HEK293 (cell line): ENCODE data around the gene PRR23A.

Experiments used
- CTCF ChIA-PET: fragments of 350-600 bp; formaldehyde crosslinking; extraction: SDS; loops from one replicate; lab custom pipeline; 2021; ENCODE audit warnings: antibody characterized with exemption; lab: Yijun Ruan, JAX
- POLR2A ChIA-PET: fragments of 300-600 bp; formaldehyde crosslinking; extraction: SDS; loops from one replicate; lab custom pipeline; 2020; ENCODE audit warnings: antibody characterized with exemption, inconsistent platforms; lab: Yijun Ruan, JAX
- H3K27ac ChIP-seq: fragments of 200-500 bp; sonication (Bioruptor generic); 2 replicates; pipeline ENCODE4 v1.5.1; 2014; ENCODE audit warnings: low read depth, low read length, control low read depth, inconsistent platforms; ENCODE audit errors: extremely low read depth
- H3K36me3 ChIP-seq, 2 experiments: fragments of 200-500 bp in 1 of 2; sonication (Bioruptor generic) in 1 of 2; 1 replicate in 1 of 2; 2 replicates in 1 of 2; pipeline ENCODE4 v1.5.1; 2014 to 2017; ENCODE audit warnings: inconsistent platforms in 2 of 2, low read length in 2 of 2; ENCODE audit not compliant: control insufficient read depth in 2 of 2, insufficient read depth in 1 of 2
- H3K4me1 ChIP-seq: fragments of 200-500 bp; sonication (Bioruptor generic); 2 replicates; pipeline ENCODE4 v1.5.1; 2014; ENCODE audit warnings: mild to moderate bottlenecking, low read length, inconsistent platforms; ENCODE audit not compliant: control insufficient read depth, insufficient read depth
- H3K4me3 ChIP-seq: 2 replicates; pipeline ENCODE4 v1.5.1; 2011; ENCODE audit warnings: low read depth, mild to moderate bottlenecking, control low read depth, low read length, moderate library complexity
- H3K9me3 ChIP-seq: fragments of 200-500 bp; sonication (Bioruptor generic); 2 replicates; pipeline ENCODE4 v1.5.1; 2014; ENCODE audit warnings: low read depth, low read length, inconsistent platforms; ENCODE audit not compliant: control insufficient read depth, insufficient read depth
- GLIS1 ChIP-seq: fragments of 450-650 bp; formaldehyde crosslinking; IDR thresholded peaks from 2 replicates; pipeline ENCODE4 v1.5.1; 2016; ENCODE audit warnings: missing biosample characterization, missing genetic modification characterization
- KLF16 ChIP-seq: fragments of 450-650 bp; formaldehyde crosslinking; IDR thresholded peaks from 2 replicates; pipeline ENCODE4 v1.5.1; 2017; ENCODE audit warnings: missing biosample characterization, missing genetic modification characterization
- MZF1 ChIP-seq: fragments of 450-650 bp; formaldehyde crosslinking; IDR thresholded peaks from 2 replicates; pipeline ENCODE4 v1.5.1; 2017; ENCODE audit warnings: missing biosample characterization, missing genetic modification characterization, borderline replicate concordance
- SETDB1 ChIP-seq: IDR thresholded peaks from one replicate; pipeline ENCODE4 v1.6.1; 2017; ENCODE audit warnings: mild to moderate bottlenecking, low read length, moderate library complexity, mixed read lengths; ENCODE audit not compliant: insufficient read length
- ZBTB7A ChIP-seq: fragments of 450-650 bp; formaldehyde crosslinking; IDR thresholded peaks from 2 replicates; pipeline ENCODE4 v1.5.1; 2016; ENCODE audit warnings: low read depth, missing biosample characterization, missing genetic modification characterization
- ZEB2 ChIP-seq: fragments of 450-650 bp; formaldehyde crosslinking; IDR thresholded peaks from 2 replicates; pipeline ENCODE4 v1.5.1; 2016; ENCODE audit warnings: missing biosample characterization, missing genetic modification characterization
- ZNF121 ChIP-seq: fragments of 450-650 bp; formaldehyde crosslinking; IDR thresholded peaks from 2 replicates; pipeline ENCODE4 v1.5.1; 2016; ENCODE audit warnings: missing biosample characterization, missing genetic modification characterization
- ZNF140 ChIP-seq: fragments of 450-650 bp; formaldehyde crosslinking; IDR thresholded peaks from 2 replicates; pipeline ENCODE4 v1.5.1; 2016; ENCODE audit warnings: missing biosample characterization, missing genetic modification characterization
- ZNF23 ChIP-seq: fragments of 450-650 bp; formaldehyde crosslinking; IDR thresholded peaks from 2 replicates; pipeline ENCODE4 v1.5.1; 2016; ENCODE audit warnings: missing biosample characterization, missing genetic modification characterization, borderline replicate concordance
- ZNF302 ChIP-seq: fragments of 450-650 bp; formaldehyde crosslinking; IDR thresholded peaks from 2 replicates; pipeline ENCODE4 v1.5.1; 2016; ENCODE audit warnings: missing biosample characterization, missing genetic modification characterization, low read depth
- ZNF416 ChIP-seq: fragments of 450-650 bp; formaldehyde crosslinking; IDR thresholded peaks from 2 replicates; pipeline ENCODE4 v1.5.1; 2016; ENCODE audit warnings: missing biosample characterization, missing genetic modification characterization
- ZNF449 ChIP-seq: fragments of 450-650 bp; formaldehyde crosslinking; IDR thresholded peaks from 2 replicates; pipeline ENCODE4 v1.5.1; 2017; ENCODE audit warnings: missing biosample characterization, mild to moderate bottlenecking, missing genetic modification characterization, moderate library complexity
- ZNF48 ChIP-seq: fragments of 450-650 bp; formaldehyde crosslinking; IDR thresholded peaks from 2 replicates; pipeline ENCODE4 v1.5.1; 2016; ENCODE audit warnings: missing biosample characterization, missing genetic modification characterization
- ZNF623 ChIP-seq: fragments of 450-650 bp; formaldehyde crosslinking; IDR thresholded peaks from 2 replicates; pipeline ENCODE4 v1.5.1; 2016; ENCODE audit warnings: missing biosample characterization, missing genetic modification characterization
- ZNF670 ChIP-seq: fragments of 450-650 bp; formaldehyde crosslinking; IDR thresholded peaks from 2 replicates; pipeline ENCODE4 v1.5.1; 2016; ENCODE audit warnings: missing biosample characterization, missing genetic modification characterization, low read depth
- ZNF701 ChIP-seq: fragments of 450-650 bp; formaldehyde crosslinking; IDR thresholded peaks from 2 replicates; pipeline ENCODE4 v1.5.1; 2016; ENCODE audit warnings: missing biosample characterization, missing genetic modification characterization
- ZNF768 ChIP-seq: fragments of 450-650 bp; formaldehyde crosslinking; IDR thresholded peaks from 2 replicates; pipeline ENCODE4 v1.5.1; 2018; ENCODE audit warnings: missing biosample characterization, mild to moderate bottlenecking, missing genetic modification characterization
- TF ChIP-seq, protein P1 (sequence below): fragments of 450-650 bp; formaldehyde crosslinking; IDR thresholded peaks from 2 replicates; pipeline ENCODE4 v1.5.1; 2016; ENCODE audit warnings: missing biosample characterization, missing genetic modification characterization

Gene PRR23A

GRCh38 chr3:139006051-139006716, at the start of gene PRR23A:
Gene PRR23A (minus strand): TSS chr3:139006268. CDS start chr3:139006268, 0 bp downstream.
- no peaks in the 10 kb centered on the region for H3K9me3 ChIP-seq
- no peak within 1 kb of the TSS for H3K4me3 ChIP-seq
- CTCF ChIA-PET = interaction anchor here (0.7 kb wide), 1 partner anchor 132 kb away, joined by 4 read pairs; no protein-coding TSS in a partner anchor
- POLR2A ChIA-PET = no interaction called here
- no peaks in the 10 kb centered on the region for H3K4me1 ChIP-seq
- TF ChIP-seq ZNF449 (tag by site-specific recombination) (no peak), KLF16 (tag by site-specific recombination) (no peak), ZNF48 (no peak), ZNF140 (no peak), ZBTB7A (tag by site-specific recombination) (no peak), GLIS1 (tag by site-specific recombination) (no peak), ZNF623 (tag by site-specific recombination) (no peak)
- TF ChIP-seq, protein P1, sequence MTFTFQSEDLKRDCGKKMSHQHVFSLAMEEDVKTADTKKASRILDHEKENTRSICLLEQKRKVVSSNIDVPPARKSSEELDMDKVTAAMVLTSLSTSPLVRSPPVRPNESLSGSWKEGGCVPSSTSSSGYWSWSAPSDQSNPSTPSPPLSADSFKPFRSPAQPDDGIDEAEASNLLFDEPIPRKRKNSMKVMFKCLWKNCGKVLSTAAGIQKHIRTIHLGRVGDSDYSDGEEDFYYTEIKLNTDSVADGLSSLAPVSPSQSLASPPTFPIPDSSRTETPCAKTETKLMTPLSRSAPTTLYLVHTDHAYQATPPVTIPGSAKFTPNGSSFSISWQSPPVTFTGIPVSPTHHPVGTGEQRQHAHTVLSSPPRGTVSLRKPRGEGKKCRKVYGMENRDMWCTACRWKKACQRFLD = no peak
- no peak within 1 kb of the TSS for H3K27ac ChIP-seq
- H3K36me3 ChIP-seq = no peaks in the 10 kb centered on the region

DNA sequence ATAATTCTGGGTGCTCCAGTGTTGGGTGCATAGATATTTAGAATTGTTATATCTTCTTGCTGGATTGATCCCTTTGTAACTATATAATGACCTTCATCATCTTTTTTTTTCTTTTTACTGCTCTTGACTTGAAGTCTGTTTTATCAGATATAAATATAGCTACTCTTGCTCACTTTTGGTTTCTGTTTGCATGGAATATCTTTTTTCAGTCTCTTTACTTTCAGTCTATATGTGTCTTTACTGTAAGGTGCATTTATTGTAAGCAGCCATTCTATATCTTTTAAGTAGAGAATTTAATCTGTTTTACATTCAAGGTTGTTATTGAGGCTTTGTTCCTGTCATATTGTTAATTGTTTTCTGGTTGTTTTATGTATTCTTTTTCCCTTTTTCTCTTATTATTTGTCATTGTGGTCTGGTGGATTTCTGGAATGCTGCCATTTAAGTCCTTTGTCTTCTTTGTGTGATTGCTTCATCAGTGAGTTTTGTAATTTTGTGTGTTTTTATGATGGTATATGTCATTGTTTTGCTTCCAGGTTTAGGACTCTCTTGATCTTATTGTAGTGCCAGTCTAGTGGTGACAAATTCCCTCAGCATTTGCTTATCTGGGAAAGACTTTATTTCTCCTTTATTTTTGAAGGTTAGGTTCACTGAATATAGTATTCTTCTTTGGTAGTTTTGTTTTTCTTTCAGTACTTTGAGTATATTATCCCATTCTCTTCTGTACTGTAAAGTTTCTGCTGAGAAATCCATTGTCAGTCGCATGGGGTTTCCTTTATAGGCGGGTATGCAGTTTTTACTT, 46.9 kb upstream of the PRR23A start:
- CTCF ChIA-PET = no interaction called here

DNA sequence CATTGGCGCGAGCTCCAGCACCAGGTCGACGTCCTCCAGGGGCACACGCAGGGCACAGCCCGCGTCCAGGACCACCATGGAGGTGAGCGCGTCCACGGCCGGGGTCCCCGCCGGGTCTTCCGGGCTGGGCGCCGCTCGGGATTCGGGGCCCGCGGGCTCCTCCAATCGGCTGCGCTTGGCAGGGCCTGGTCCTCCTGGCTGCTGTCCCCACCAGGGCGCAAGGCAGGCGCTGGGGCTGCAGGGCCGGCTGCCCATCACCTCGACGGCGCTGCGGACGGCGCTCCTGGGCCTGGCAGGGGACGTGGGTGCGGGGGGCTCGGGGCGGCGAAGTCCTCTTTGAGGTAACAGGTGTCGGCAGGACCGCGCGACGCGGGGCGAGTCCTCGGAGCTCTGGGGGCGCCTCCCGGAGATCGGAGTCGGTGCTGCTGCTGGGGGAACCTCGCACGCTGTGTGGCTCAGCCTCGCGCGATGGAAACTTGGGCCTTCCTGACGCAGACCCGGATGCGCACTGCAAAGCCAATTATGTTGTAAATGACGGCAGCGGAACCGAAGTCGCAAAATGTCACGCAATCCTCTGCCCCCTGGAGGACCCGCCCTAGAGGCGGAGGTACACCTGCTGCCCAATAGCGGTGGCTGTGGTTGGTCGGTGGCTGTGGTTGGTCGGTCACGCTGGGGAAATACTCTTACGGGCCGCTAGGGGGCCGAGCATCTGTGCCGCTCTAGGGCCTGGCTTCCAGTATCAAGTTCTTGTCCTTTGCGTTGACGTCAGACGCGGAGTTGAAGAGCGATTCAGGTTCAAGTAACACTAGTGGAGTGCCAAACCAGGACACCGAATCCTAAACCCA, 38.5 kb upstream of the PRR23A start, which contains the start of gene PRR23C:
Gene PRR23C (minus strand): TSS at position 527 of the 845 bp plus-strand sequence. CDS start 272 bp downstream, at position 255.
- Histone ChIP-seq H3K4me3 (no peak within 1 kb of the TSS), H3K4me1 (no peaks in the 10 kb centered on the region), H3K9me3 (no peaks in the 10 kb centered on the region), H3K27ac (no peak within 1 kb of the TSS), H3K36me3 (no peaks in the 10 kb centered on the region)
- CTCF ChIA-PET = no interaction called here
- POLR2A ChIA-PET = no interaction called here
- TF ChIP-seq ZNF701 (tag by site-specific recombination) (no peak), ZEB2 (no peak), ZNF23 (tag by site-specific recombination) (no peak), ZNF302 (tag by site-specific recombination) (no peak)

More for the DNA sequence above, 46.9 kb upstream of the PRR23A start:
- no peak overlapping the region for H3K4me3 ChIP-seq
- no peaks in the 10 kb centered on the region for H3K4me1 ChIP-seq
- no peaks in the 10 kb centered on the region for H3K9me3 ChIP-seq
- H3K36me3 ChIP-seq = no peaks in the 10 kb centered on the region
- no peak for TF ChIP-seq MZF1
- TF ChIP-seq SETDB1 = peak; percentile 87
- TF ChIP-seq ZNF670 (tag by site-specific recombination) = no peak
- no peak for TF ChIP-seq ZNF416 (tag by site-specific recombination)
- no peak for TF ChIP-seq ZNF121 (tag by site-specific recombination)
- TF ChIP-seq ZNF768 (tag by site-specific recombination) = no peak
- TF ChIP-seq, all 188 proteins: peak for 1
- POLR2A ChIA-PET = no interaction called here
- no peak overlapping the region for H3K27ac ChIP-seq
